NCI-H2029 (cell line): ENCODE data around the gene DLK2.
"Not testable (repeated sequence)": the region's sequence is repeated elsewhere in the genome, so short reads cannot be mapped to it uniquely, and the experiment has no call there.

Experiments used
- DNase-seq: peaks from one replicate; lab custom pipeline; 2025; lab: John Stamatoyannopoulos, UW

The DLK2 gene

GRCh38 chr6:43455531-43456428 lies at the start of gene DLK2:
TSS of gene DLK2 (minus strand) at chr6:43455548. CDS start at chr6:43454825, 723 bp downstream.
- DNase-seq: no peak

- no peak for DNase-seq
Observed at GRCh38 chr6:43503443-43503842, 48.1 kb upstream of the DLK2 start.

GRCh38 chr6:43502666-43503065 lies 47.3 kb upstream of the DLK2 start:
- no peak for DNase-seq

GRCh38 chr6:43500921-43501320 lies 45.6 kb upstream of the DLK2 start:
- DNase-seq: no peak

GRCh38 chr6:43499028-43499815 lies 43.9 kb upstream of the DLK2 start:
- DNase-seq: no peak

- not testable (repeated sequence) for DNase-seq
Observed at GRCh38 chr6:43498291-43498690, 42.9 kb upstream of the DLK2 start.

- no peak for DNase-seq
Observed at GRCh38 chr6:43497689-43498088, 42.3 kb upstream of the DLK2 start.

GRCh38 chr6:43497129-43497396 lies 41.7 kb upstream of the DLK2 start:
- DNase-seq: no peak

GRCh38 chr6:43496370-43497128 lies 41.2 kb upstream of the DLK2 start:
- DNase-seq: no peak

- DNase-seq: no peak
Observed at GRCh38 chr6:43495409-43495941, 40.1 kb upstream of the DLK2 start.

- no peak for DNase-seq
Observed at GRCh38 chr6:43494766-43495165, 39.4 kb upstream of the DLK2 start.

GRCh38 chr6:43494321-43494720 lies 39.0 kb upstream of the DLK2 start:
- no peak for DNase-seq

- DNase-seq: no peak
Observed at GRCh38 chr6:43493833-43494232, 38.5 kb upstream of the DLK2 start.

GRCh38 chr6:43493230-43493629 lies 37.9 kb upstream of the DLK2 start:
- DNase-seq: no peak

- no peak for DNase-seq
Observed at GRCh38 chr6:43492673-43493072, 37.3 kb upstream of the DLK2 start.

GRCh38 chr6:43491750-43492661 lies 36.7 kb upstream of the DLK2 start:
- peak; percentile 66 for DNase-seq

GRCh38 chr6:43490523-43490939 lies 35.2 kb upstream of the DLK2 start:
- DNase-seq: no peak

GRCh38 chr6:43489277-43490072 lies 34.1 kb upstream of the DLK2 start:
- DNase-seq: no peak

- DNase-seq: no peak
Observed at GRCh38 chr6:43488667-43489276, 33.4 kb upstream of the DLK2 start.
